T-cell (primary cell): ENCODE results near the gene KCNJ14. TPM values are rescaled to one million over a fixed set of nuclear protein-coding genes. Genes with fewer than 3 reads are reported as not detected.

ENCODE experiments used
- ATAC-seq, 4 experiments: fragments of 200-7000 bp in 3 of 4; fragments of 150-1000 bp in 1 of 4; cut with Tn5 transposase; replicated peaks in 1 of 4; 1 replicate in 3 of 4; 2 replicates in 1 of 4; pipeline ENCODE4 v1.10.0; 2021; ENCODE audit warnings: moderate library complexity in 3 of 4, mild to moderate bottlenecking in 2 of 4, moderate number of reproducible peaks in 1 of 4
- CTCF ChIA-PET, 2 donors: fragments of 300-600 bp; sonication (Branson Sonifier 250); formaldehyde crosslinking; loops; one replicate each; lab custom pipeline; 2022; ENCODE audit warnings: antibody characterized with exemption in 2 of 2; lab: Charles Lee
- POLR2A ChIA-PET, 2 donors: fragments of 300-600 bp; sonication (Branson Sonifier 250); formaldehyde crosslinking; loops; one replicate each; lab custom pipeline; 2022; ENCODE audit warnings: antibody characterized with exemption in 2 of 2; lab: Charles Lee
- DNase-seq, 35 experiments: peaks; one replicate each; pipeline versions ENCODE4 v3.0.0 to v3.0.0-alpha.2; 2013 to 2023
- H3K27ac ChIP-seq: one replicate; pipeline ENCODE4 v1.5.1; 2013; ENCODE audit warnings: low read length
- H3K27me3 ChIP-seq, 2 experiments: replicated peaks in 1 of 2; 1 replicate in 1 of 2; 2 replicates in 1 of 2; pipeline versions ENCODE4 v1.6.1 to v1.7.0; 2013; ENCODE audit warnings: low read length in 1 of 2, mixed read lengths in 1 of 2; ENCODE audit not compliant: control insufficient read depth in 2 of 2, insufficient read depth in 2 of 2; ENCODE audit errors: extremely low read depth in 1 of 2
- H3K36me3 ChIP-seq, 2 donors: 1 replicate in 1 of 2; 2 replicates in 1 of 2; pipeline versions ENCODE4 v1.6.1 to v1.7.0; 2013; ENCODE audit warnings: low read length in 1 of 2; ENCODE audit not compliant: control insufficient read depth in 2 of 2, insufficient read depth in 1 of 2; ENCODE audit errors: extremely low read depth in 1 of 2
- H3K4me1 ChIP-seq, 2 experiments: 1 replicate in 1 of 2; 2 replicates in 1 of 2; pipeline versions ENCODE4 v1.6.1 to v1.7.0; 2013; ENCODE audit warnings: low read length in 2 of 2, mixed read lengths in 1 of 2; ENCODE audit not compliant: insufficient read depth in 2 of 2, control insufficient read depth in 1 of 2; ENCODE audit errors: extremely low read depth in 1 of 2
- H3K4me3 ChIP-seq, 2 donors: 1 replicate in 1 of 2; 2 replicates in 1 of 2; pipeline versions ENCODE4 v1.5.1 to v1.7.0; 2013; ENCODE audit warnings: mild to moderate bottlenecking in 2 of 2, low read length in 1 of 2, moderate library complexity in 1 of 2; ENCODE audit not compliant: control insufficient read depth in 1 of 2; ENCODE audit errors: extremely low read depth in 1 of 2
- H3K9me3 ChIP-seq: 2 replicates; pipeline ENCODE4 v1.7.0; 2013
- H3K27ac Mint-ChIP-seq, 2 donors: one replicate each; pipeline ENCODE4 v1.8.0; 2020 to 2021; ENCODE audit warnings: mild to moderate bottlenecking in 2 of 2, mixed read lengths in 2 of 2
- H3K27me3 Mint-ChIP-seq, 2 donors: one replicate each; pipeline ENCODE4 v1.8.0; 2021 to 2022; ENCODE audit warnings: mixed read lengths in 2 of 2
- H3K36me3 Mint-ChIP-seq: one replicate; pipeline ENCODE4 v1.8.0; 2021; ENCODE audit warnings: mixed read lengths
- H3K4me1 Mint-ChIP-seq, 3 donors: one replicate each; pipeline ENCODE4 v1.8.0; 2020 to 2022; ENCODE audit warnings: mixed read lengths in 3 of 3, mild to moderate bottlenecking in 1 of 3
- H3K4me3 Mint-ChIP-seq, 3 donors: one replicate each; pipeline ENCODE4 v1.8.0; 2020 to 2022; ENCODE audit warnings: mild to moderate bottlenecking in 3 of 3, mixed read lengths in 3 of 3, moderate library complexity in 3 of 3
- H3K9me3 Mint-ChIP-seq, 3 donors: one replicate each; pipeline ENCODE4 v1.8.0; 2020 to 2022; ENCODE audit warnings: mixed read lengths in 3 of 3
- WGBS: methylation state at CpG from one replicate; pipeline ENCODE4 v1.1.5; 2013; ENCODE audit warnings: missing lambda C conversion rate; ENCODE audit not compliant: insufficient coverage; 5-methylcytosine and 5-hydroxymethylcytosine counted together
- total RNA-seq, 35 experiments: library from RNA in 6 of 35; stranded (reverse) in 6 of 35; fragments of 120-200 nt in 1 of 35; gene quantifications; one replicate each; pipeline versions ENCODE4 v1.2.1 to v1.2.4 and lab custom pipeline; 2013 to 2026

The KCNJ14 gene
- total RNA-seq, 5 donors from 2014 or later (not counting 1 experiment from before 2014, with no cell fraction given): 2.6 to 3.5 (median 3.2) TPM

- WGBS: 93% methylated on average over 4 of the region's 6 CpGs
Observed at GRCh38 chr19:48418317-48419064, 36.9 kb upstream of the KCNJ14 start.

GRCh38 chr19:48419158-48419920 lies 36.0 kb upstream of the KCNJ14 start:
- POLR2A ChIA-PET: interaction anchor here in 1 of 2 donors (0.5 kb wide), 1 partner anchor 51 kb away, joined by 3 read pairs; no protein-coding TSS in a partner anchor
- Mint-ChIP-seq H3K9me3 (no peaks in the 10 kb centered on the region), H3K27ac (peak overlapping the region; percentile 68 to 81)

More at GRCh38 chr19:48418317-48419064, 36.9 kb upstream of the KCNJ14 start:
- DNase-seq: peak in 1 of 35 experiments; percentile 24
- peaks cover 20 to 33% (median 27%) of the 10 kb centered on the region in 3 donors for H3K4me1 Mint-ChIP-seq
- H3K9me3 ChIP-seq: no peaks in the 10 kb centered on the region
- no peaks in the 10 kb centered on the region for H3K36me3 ChIP-seq
- no peaks in the 10 kb centered on the region for H3K36me3 Mint-ChIP-seq
- H3K4me3 ChIP-seq: no peak overlapping the region
- peaks cover 8 to 19% of the 10 kb centered on the region in 2 donors for H3K27me3 Mint-ChIP-seq
- ChIA-PET CTCF (interaction anchor here in 1 of 2 donors (0.6 kb wide), 1 partner anchor 12 kb away, joined by 3 read pairs; no protein-coding TSS in a partner anchor), POLR2A (no interaction called here)
- no peak for ATAC-seq
- peak overlapping the region in 1 of 2 donors; percentile 81 for H3K27ac Mint-ChIP-seq
- H3K4me3 Mint-ChIP-seq: peak overlapping the region; percentile 75 to 80 (median 78)
- H3K4me1 ChIP-seq: peaks cover 0 to 35% of the 10 kb centered on the region in 2 experiments
- no peak overlapping the region for H3K27ac ChIP-seq
- peaks cover 0 to 64% of the 10 kb centered on the region in 2 experiments for H3K27me3 ChIP-seq
- no peaks in the 10 kb centered on the region for H3K9me3 Mint-ChIP-seq

GRCh38 chr19:48421548-48421947 lies 33.8 kb upstream of the KCNJ14 start:
- Histone ChIP-seq H3K4me3 (no peak overlapping the region), H3K27me3 (peaks cover 0 to 41% of the 10 kb centered on the region in 2 experiments), H3K4me1 (peaks cover 0 to 12% of the 10 kb centered on the region in 2 experiments), H3K27ac (no peak overlapping the region), H3K36me3 (no peaks in the 10 kb centered on the region), H3K9me3 (no peaks in the 10 kb centered on the region)
- Mint-ChIP-seq H3K27me3 (peaks cover 13 to 17% of the 10 kb centered on the region in 2 donors), H3K4me3 (no peak overlapping the region), H3K4me1 (peaks cover 8 to 14% (median 12%) of the 10 kb centered on the region in 3 donors), H3K36me3 (no peaks in the 10 kb centered on the region), H3K27ac (no peak overlapping the region), H3K9me3 (no peaks in the 10 kb centered on the region)
- WGBS: 94% methylated on average over 8 of the region's 16 CpGs
- ChIA-PET POLR2A (no interaction called here), CTCF (no interaction called here)
- DNase-seq (no peak), ATAC-seq (no peak)

More at GRCh38 chr19:48419158-48419920, 36.0 kb upstream of the KCNJ14 start:
- Histone ChIP-seq H3K27ac (no peak overlapping the region), H3K36me3 (no peaks in the 10 kb centered on the region), H3K4me3 (peak overlapping the region; percentile 5 to 26), H3K27me3 (peaks cover 0 to 57% of the 10 kb centered on the region in 2 experiments), H3K4me1 (peaks cover 0 to 30% of the 10 kb centered on the region in 2 experiments), H3K9me3 (no peaks in the 10 kb centered on the region)
- H3K4me3 Mint-ChIP-seq: peak overlapping the region; percentile 75 to 80 (median 78)
- DNase-seq (peak; percentile 40 to 80 (median 67)), ATAC-seq (peak; percentile 57 to 81 (median 74))
- 73% methylated on average over 11 of the region's 31 CpGs for WGBS
- peaks cover 16 to 28% (median 21%) of the 10 kb centered on the region in 3 donors for H3K4me1 Mint-ChIP-seq
- CTCF ChIA-PET: no interaction called here
- peaks cover 10 to 15% of the 10 kb centered on the region in 2 donors for H3K27me3 Mint-ChIP-seq
- H3K36me3 Mint-ChIP-seq: no peaks in the 10 kb centered on the region

DNA sequence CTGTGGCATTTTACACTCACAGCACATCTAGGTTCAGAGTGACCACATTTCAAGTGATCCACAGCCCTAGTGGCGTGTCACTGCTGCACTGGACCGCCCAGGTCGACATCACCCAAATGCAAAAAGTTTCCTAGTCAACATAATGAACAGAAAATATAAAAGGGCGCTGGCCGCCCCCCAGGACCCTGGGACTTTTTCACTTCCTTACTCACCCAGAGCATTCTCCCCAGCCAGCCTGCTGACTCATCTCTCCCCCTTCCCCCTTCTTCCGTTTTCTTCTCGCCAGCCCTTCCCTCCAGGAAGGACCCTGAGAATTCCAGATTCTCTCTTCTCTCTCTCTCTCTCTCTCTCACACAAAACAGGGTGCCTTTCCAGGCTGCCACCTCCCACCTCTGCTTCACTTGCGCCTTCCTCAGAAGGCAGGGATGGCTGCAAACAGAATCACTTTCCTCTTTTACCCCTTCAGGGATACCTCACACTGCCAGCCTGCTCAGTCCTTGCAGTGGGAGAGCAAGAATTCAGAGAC lies 30.6 kb upstream of the KCNJ14 start:
- ATAC-seq: no peak
- no peak overlapping the region for H3K4me3 Mint-ChIP-seq
- 13% methylated on average over 8 of the region's 8 CpGs for WGBS

GRCh38 chr19:48428670-48429069 lies 26.7 kb upstream of the KCNJ14 start:
- H3K27ac ChIP-seq: no peak overlapping the region
- DNase-seq (no peak), ATAC-seq (no peak)
- Mint-ChIP-seq H3K27ac (no peak overlapping the region), H3K4me3 (no peak overlapping the region), H3K4me1 (peaks cover 0 to 5% (median 2%) of the 10 kb centered on the region in 3 donors), H3K27me3 (peaks cover 3 to 6% of the 10 kb centered on the region in 2 donors), H3K9me3 (no peaks in the 10 kb centered on the region), H3K36me3 (no peaks in the 10 kb centered on the region)
- no peaks in the 10 kb centered on the region for H3K4me1 ChIP-seq
- H3K36me3 ChIP-seq: no peaks in the 10 kb centered on the region
- peaks cover 0 to 6% of the 10 kb centered on the region in 2 experiments for H3K27me3 ChIP-seq
- no CpG with 5 or more reads among the region's 1 CpG for WGBS
- ChIA-PET CTCF (no interaction called here), POLR2A (no interaction called here)
- no peak overlapping the region for H3K4me3 ChIP-seq
- no peaks in the 10 kb centered on the region for H3K9me3 ChIP-seq

More for the DNA sequence above, 30.6 kb upstream of the KCNJ14 start:
- H3K4me3 ChIP-seq: no peak overlapping the region
- ChIA-PET CTCF (no interaction called here), POLR2A (no interaction called here)
- no peaks in the 10 kb centered on the region for H3K9me3 Mint-ChIP-seq
- H3K4me1 ChIP-seq: no peaks in the 10 kb centered on the region
- DNase-seq: no peak
- peaks cover 9% of the 10 kb centered on the region in 2 donors for H3K27me3 Mint-ChIP-seq
- H3K27me3 ChIP-seq: peaks cover 0 to 15% of the 10 kb centered on the region in 2 experiments
- peaks cover 0 to 5% (median 2%) of the 10 kb centered on the region in 3 donors for H3K4me1 Mint-ChIP-seq
- no peaks in the 10 kb centered on the region for H3K36me3 Mint-ChIP-seq
- H3K27ac Mint-ChIP-seq: no peak overlapping the region
- H3K36me3 ChIP-seq: no peaks in the 10 kb centered on the region
- no peaks in the 10 kb centered on the region for H3K9me3 ChIP-seq
- no peak overlapping the region for H3K27ac ChIP-seq

DNA sequence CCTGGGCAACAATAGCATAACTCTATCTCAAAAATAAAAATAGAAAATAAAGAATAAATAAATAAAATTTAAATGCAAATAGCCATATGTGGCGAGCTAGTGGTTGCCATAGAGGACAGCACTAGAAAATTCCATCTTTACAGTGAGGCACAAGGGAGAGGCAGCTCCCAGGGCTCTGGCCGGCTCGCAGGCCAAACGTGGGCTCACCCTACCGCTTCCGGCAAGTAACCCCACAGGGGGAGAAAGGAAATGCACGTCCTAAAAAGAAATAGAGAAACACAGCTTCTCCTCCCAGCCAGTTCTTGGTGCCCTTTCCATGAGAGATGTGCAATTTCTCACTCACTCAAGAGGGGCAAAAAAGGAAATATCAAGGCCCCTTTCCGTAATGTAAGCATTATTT lies 22.0 kb upstream of the KCNJ14 start:
- H3K36me3 ChIP-seq: no peaks in the 10 kb centered on the region
- DNase-seq (no peak), ATAC-seq (no peak)
- H3K27ac ChIP-seq: no peak overlapping the region
- H3K9me3 ChIP-seq: no peaks in the 10 kb centered on the region
- WGBS: 76% methylated on average over 3 of the region's 8 CpGs
- peaks cover 2 to 21% of the 10 kb centered on the region in 2 experiments for H3K27me3 ChIP-seq
- no peak overlapping the region for H3K27ac Mint-ChIP-seq
- ChIA-PET POLR2A (no interaction called here), CTCF (no interaction called here)
- no peak overlapping the region for H3K4me3 ChIP-seq
- no peaks in the 10 kb centered on the region for H3K9me3 Mint-ChIP-seq
- no peak overlapping the region for H3K4me3 Mint-ChIP-seq
- no peaks in the 10 kb centered on the region for H3K4me1 Mint-ChIP-seq
- peaks cover 16 to 22% of the 10 kb centered on the region in 2 donors for H3K27me3 Mint-ChIP-seq
- H3K4me1 ChIP-seq: no peaks in the 10 kb centered on the region
- no peaks in the 10 kb centered on the region for H3K36me3 Mint-ChIP-seq
